Body of pancreas (tissue), 4 donors: Measurements from ENCODE around the gene TRNAU1AP. TPM values are rescaled to one million over a fixed set of nuclear protein-coding genes. Genes with fewer than 3 reads are reported as not detected.
"Not testable (repeated sequence)": the region's sequence is repeated elsewhere in the genome, so short reads cannot be mapped to it uniquely, and the experiment has no call there.

ENCODE experiments used
- ATAC-seq: fragments of 150-250 bp; one replicate; pipeline ENCODE4 v1.9.1; 2016
- DNase-seq, 4 donors: peaks; one replicate each; pipeline ENCODE4 v3.0.0-alpha.2; 2019
- H3K27ac ChIP-seq, 4 donors: fragments of 200-600 bp; sonication (generic); 1 replicate in 3 of 4; 2 replicates in 1 of 4; pipeline versions ENCODE4 v1.5.1 to v1.6.1; 2016 to 2019; ENCODE audit warnings: mild to moderate bottlenecking in 1 of 4, mixed read lengths in 1 of 4, moderate library complexity in 1 of 4
- H3K27me3 ChIP-seq, 2 donors: fragments of 200-600 bp; sonication (generic); one replicate each; pipeline ENCODE4 v1.6.0; 2016; ENCODE audit warnings: mild to moderate bottlenecking in 1 of 2
- H3K36me3 ChIP-seq, 2 donors: fragments of 200-600 bp; sonication (generic); replicated peaks in 1 of 2; 2 replicates each; pipeline ENCODE4 v1.5.1; 2016; ENCODE audit warnings: low read depth in 2 of 2; ENCODE audit not compliant: insufficient read depth in 1 of 2
- H3K4me1 ChIP-seq: fragments of 200-600 bp; sonication (generic); one replicate; pipeline ENCODE4 v1.6.0; 2016
- H3K4me3 ChIP-seq, 2 donors: fragments of 200-600 bp; sonication (generic); 1 replicate in 1 of 2; 2 replicates in 1 of 2; pipeline ENCODE4 v1.5.1; 2016 to 2019
- H3K9me3 ChIP-seq, 3 donors: fragments of 200-600 bp; sonication (generic); 1 replicate in 2 of 3; 2 replicates in 1 of 3; pipeline ENCODE4 v1.5.1; 2016
- CTCF ChIP-seq, 7 experiments: fragments of 450-650 bp in 4 of 7; fragments of 200-600 bp in 3 of 7; sonication (generic) in 3 of 7; IDR thresholded peaks; one replicate each; pipeline ENCODE4 v1.5.1; 2016 to 2019; ENCODE audit warnings: antibody characterized with exemption in 7 of 7
- POLR2A ChIP-seq, 3 donors: fragments of 450-650 bp; IDR thresholded peaks; one replicate each; pipeline ENCODE4 v1.6.1; 2016; ENCODE audit warnings: antibody characterized with exemption in 3 of 3, mild to moderate bottlenecking in 2 of 3
- WGBS, 2 donors: methylation state at CpG; one replicate each; pipeline ENCODE4 v1.1.5; 2017; 5-methylcytosine and 5-hydroxymethylcytosine counted together
- intact Hi-C: fragments of 100-400 bp; cut with DNase I; formaldehyde crosslinking; loops from one replicate; pipeline ENCODE4 v1.15.1; 2023
- total RNA-seq, 2 donors: library from RNA; depleted of rRNA; stranded (reverse); fragments of >200 nt; gene quantifications; one replicate each; pipeline ENCODE4 v1.1.0, GENCODE V29; 2016

TRNAU1AP gene
- total RNA-seq, 2 donors from 2014 or later, result 8.9 to 14.3 TPM

GRCh38 chr1:28591708-28592320 is 38.9 kb downstream of the TRNAU1AP start, which contains the start of gene RAB42:
Gene RAB42, plus strand, starts transcription at chr1:28592265. Its CDS starts 247 bp downstream, at chr1:28592512.
- intact Hi-C loops, result no loop called here
- DNase-seq, result peak in 3 of 4 donors; percentile 32 to 52 (median 45)
- Histone ChIP-seq H3K9me3 (no peaks in the 10 kb centered on the region), H3K36me3 (no peaks in the 10 kb centered on the region), H3K27me3 (no peaks in the 10 kb centered on the region), H3K27ac (peak within 1 kb of the TSS in 1 of 4 donors; percentile 7), H3K4me3 (no peak within 1 kb of the TSS), H3K4me1 (peaks cover 5% of the 10 kb centered on the region)
- ATAC-seq, result peak; percentile 65
- 26 to 33% methylated on average over 9 to 13 of the region's 13 CpGs for WGBS, 2 donors
- TF ChIP-seq CTCF (IDR thresholded peaks at IDR 0.05), result no peak
- peak in 1 of 3 donors; percentile 5 for TF ChIP-seq POLR2A (IDR thresholded peaks at IDR 0.05)

- Histone ChIP-seq H3K9me3 (no peaks in the 10 kb centered on the region), H3K27ac (no peak overlapping the region), H3K4me3 (no peak overlapping the region), H3K4me1 (peaks cover 5% of the 10 kb centered on the region), H3K36me3 (no peaks in the 10 kb centered on the region), H3K27me3 (no peaks in the 10 kb centered on the region)
- ATAC-seq (peak; percentile 47), DNase-seq (peak in 1 of 4 donors; percentile 20)
- intact Hi-C loops, result no loop called here
- 5 to 18% methylated on average over 12 to 62 of the region's 81 CpGs for WGBS, 2 donors
- no peak for TF ChIP-seq CTCF (IDR thresholded peaks at IDR 0.05)
- TF ChIP-seq POLR2A (IDR thresholded peaks at IDR 0.05), result no peak
Measured at GRCh38 chr1:28592321-28593071, 39.6 kb downstream of the TRNAU1AP start.

DNA sequence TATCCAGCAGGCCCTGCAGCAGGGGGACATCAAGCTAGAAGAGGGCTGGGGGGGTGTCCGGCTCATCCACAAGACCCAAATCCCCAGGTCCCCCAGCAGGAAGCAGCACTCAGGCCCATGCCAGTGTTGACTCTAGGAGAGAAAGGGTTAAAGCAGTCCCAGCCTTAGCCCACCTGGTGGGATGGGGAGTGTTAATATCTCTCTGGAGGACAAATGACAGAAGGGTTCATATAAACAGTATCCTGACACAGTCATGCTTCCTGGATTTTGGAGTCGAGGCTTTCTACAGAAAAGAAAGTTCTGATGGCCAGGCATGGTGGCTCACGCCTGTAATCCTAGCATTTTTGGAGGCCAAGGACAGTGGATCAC is 41.1 kb downstream of the TRNAU1AP start:
- H3K4me3 ChIP-seq, DNase-seq, H3K27ac ChIP-seq, H3K9me3 ChIP-seq, intact Hi-C loops, ATAC-seq, H3K4me1 ChIP-seq, H3K27me3 ChIP-seq, H3K36me3 ChIP-seq: not testable (repeated sequence)
- 84 to 96% methylated on average over 3 of the region's 3 CpGs for WGBS, 2 donors

- H3K27ac ChIP-seq, result peak overlapping the region in 2 of 4 donors; percentile 20 to 37
- WGBS, 2 donors, result 65 to 70% methylated on average over 5 to 7 of the region's 7 CpGs
- H3K36me3 ChIP-seq, intact Hi-C loops, H3K9me3 ChIP-seq, H3K4me1 ChIP-seq, H3K4me3 ChIP-seq, H3K27me3 ChIP-seq: not testable (repeated sequence)
- DNase-seq (peak in 3 of 4 donors; percentile 42 to 46 (median 44)), ATAC-seq (peak; percentile 52)
Measured at GRCh38 chr1:28594686-28595411, 42.0 kb downstream of the TRNAU1AP start.

DNA sequence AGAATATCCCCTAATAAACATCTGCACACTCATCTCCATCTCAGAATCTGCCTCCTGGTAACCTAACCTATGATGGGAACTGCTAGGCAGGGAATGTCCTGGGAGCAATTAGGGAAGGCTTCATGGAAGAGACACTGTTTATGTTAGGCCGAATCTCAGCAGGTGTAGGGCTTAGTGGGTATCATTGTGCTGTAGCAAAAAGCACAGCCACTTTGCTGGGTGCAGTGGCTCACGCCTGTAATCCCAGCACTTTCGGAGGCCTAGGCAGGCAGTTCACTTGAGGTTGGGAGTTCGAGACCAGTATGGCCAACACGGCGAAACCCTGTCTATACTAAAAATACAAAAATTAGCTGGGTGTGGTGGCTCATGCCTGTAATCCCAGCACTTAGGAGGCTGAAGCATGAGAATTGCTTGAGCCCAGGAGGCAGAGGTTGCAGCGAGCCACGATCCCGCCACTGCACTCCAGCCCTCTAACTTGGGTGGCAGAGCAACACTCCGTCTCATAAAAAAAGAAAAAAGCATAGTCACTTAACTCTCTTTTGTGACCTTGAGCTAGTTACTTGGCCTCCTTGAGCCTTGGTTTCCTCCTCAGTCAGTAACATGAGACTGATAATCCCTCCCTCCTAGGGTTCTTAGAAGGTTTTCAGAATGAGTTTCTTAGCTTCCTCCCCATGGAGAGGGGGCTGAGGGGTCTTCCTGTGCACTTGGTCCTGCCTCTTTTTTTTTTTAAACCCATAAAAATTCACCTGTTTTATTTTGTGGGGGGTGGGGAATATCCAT is 42.7 kb downstream of the TRNAU1AP start:
- ATAC-seq, result no peak
- peaks cover 5% of the 10 kb centered on the region for H3K4me1 ChIP-seq
- H3K27me3 ChIP-seq, result no peaks in the 10 kb centered on the region
- intact Hi-C loops, result no loop called here
- H3K9me3 ChIP-seq, result no peaks in the 10 kb centered on the region
- no peaks in the 10 kb centered on the region for H3K36me3 ChIP-seq
- H3K27ac ChIP-seq, result no peak overlapping the region
- TF ChIP-seq POLR2A (IDR thresholded peaks at IDR 0.05), result no peak
- TF ChIP-seq CTCF (IDR thresholded peaks at IDR 0.05), result no peak
- WGBS, 2 donors, result 92 to 93% methylated on average over 10 of the region's 10 CpGs
- no peak overlapping the region for H3K4me3 ChIP-seq
- DNase-seq, result no peak

- H3K9me3 ChIP-seq, ATAC-seq, H3K27me3 ChIP-seq, H3K27ac ChIP-seq, H3K4me1 ChIP-seq, DNase-seq, H3K4me3 ChIP-seq, H3K36me3 ChIP-seq, intact Hi-C loops: not testable (repeated sequence)
- WGBS, 2 donors, result 94 to 96% methylated on average over 11 of the region's 11 CpGs
Measured at GRCh38 chr1:28596276-28596675, 43.4 kb downstream of the TRNAU1AP start.
